HUDEP-2 (cell line): ENCODE data around the gene LRRN4CL.

Experiments
- DNase-seq, 76 experiments: peaks; one replicate each; lab custom pipeline; 2025; ENCODE audit not compliant: unreplicated experiment in 76 of 76; lab: John Stamatoyannopoulos, UW

Gene LRRN4CL

DNA sequence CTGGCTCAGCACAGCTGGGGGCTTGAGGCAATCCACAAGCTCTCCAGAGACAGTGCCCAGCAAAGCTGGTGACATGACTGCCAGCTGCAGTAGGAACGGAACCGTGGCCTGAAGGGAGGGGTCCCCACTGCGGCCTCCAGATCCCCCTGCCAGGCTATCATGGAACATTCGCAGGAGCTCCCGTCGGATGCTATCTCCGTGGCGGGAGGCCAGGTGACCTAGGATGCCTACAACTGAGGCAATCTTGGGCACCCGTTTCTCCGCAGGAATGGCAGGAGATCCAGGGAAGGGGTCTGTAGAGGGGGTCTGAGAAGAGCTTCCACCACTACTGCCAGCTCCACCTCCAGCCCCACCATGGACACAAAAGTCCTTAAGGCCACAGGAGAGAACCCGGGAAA is 40.4 kb downstream of the LRRN4CL start:
- DNase-seq, result no peak

DNA sequence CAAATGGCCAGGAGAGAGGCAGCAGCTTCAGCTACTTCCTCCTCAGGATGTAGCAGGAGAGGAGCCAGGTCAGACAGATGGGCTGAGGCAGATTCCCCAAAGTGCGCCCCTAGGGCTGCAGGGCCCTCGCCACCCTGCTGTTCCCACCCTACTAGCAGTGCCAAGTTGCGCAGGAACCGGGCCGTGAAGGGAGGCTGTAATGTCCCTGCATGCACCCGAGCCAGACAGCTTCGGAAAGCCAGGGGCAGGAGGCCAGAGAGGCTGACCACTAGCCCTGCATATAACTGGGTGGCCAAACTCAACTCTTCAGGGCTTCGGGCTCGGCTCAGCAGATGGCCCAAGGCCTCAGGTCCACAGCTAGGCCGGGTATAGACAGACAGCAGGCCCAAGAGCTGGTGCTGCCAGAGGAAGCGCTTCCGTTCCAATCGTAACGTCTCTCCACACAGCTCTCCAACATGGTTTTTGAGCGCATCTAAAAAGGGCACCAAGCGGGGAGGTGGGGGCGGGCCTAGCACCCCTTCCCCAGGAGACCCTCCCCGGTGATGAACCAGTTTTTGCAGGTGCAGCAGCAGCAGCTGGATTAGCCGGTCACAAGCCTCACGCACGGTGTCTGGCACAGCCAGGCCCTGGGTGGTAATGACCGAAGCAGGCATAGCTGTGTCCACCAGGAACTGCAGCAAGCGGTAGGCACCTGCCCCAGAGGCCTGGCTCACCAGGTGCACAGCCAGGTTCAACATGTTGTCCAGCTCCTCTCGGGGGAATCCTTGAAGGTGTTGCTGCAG is 41.0 kb downstream of the LRRN4CL start:
- DNase-seq, result no peak

DNA sequence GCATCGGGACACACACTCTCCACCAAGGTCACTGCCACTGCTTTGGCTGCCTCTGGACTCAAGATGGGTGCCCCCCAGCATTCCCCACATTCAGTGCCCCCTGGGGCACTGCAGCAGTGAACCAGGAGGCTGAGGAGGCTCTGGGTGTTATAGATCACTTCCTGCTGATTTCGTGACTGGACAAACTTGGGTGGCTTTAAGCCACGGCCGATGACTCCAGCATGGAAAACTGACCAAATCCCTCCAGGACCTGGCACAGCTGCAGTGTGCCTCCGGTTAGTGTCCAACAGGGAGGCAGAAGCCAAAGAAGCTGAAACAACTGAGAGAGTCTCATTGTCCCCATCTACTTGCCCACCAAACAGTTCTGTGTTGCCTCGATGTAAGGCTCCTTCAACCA is 41.7 kb downstream of the LRRN4CL start:
- DNase-seq, result no peak

DNA sequence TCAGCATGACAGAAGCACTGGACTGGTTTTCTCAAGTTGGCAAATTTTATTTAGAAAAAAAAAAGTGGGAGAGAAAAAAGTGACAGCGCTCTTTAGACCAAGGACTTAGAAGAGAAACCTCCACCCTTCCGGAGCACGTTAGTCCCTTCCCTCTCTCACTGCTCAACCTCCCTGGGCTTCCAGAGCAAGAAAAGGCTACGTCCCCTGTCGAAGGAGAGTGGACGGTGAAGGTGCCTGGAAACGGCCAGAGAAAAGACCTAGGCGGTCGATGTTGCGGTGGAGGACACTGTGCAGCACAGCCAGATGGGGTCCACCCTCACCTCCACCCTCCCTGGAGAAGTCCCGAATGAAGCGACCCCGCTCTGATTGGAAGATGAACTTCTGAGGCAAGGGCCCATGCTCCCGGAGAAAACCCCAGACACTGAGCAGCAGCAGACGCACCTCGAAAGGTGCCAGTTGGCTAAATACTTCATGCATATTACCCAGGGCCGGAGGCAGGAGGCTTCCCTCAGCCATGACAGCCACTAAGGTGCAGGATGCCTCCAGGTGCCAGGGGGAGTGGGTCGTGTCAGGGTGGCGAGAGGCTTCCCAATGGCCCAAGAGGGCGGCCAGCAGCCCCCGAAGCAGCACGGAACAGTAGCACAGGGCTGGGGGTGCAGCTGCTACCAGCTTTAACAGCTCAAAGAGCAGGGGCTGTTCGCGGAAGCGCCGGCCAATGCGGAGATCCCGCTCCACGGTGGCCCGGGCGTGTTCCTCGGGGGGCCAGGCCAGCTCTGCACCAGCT is 42.3 kb downstream of the LRRN4CL start:
- peak in 1 of 76 experiments; percentile 16 for DNase-seq

DNA sequence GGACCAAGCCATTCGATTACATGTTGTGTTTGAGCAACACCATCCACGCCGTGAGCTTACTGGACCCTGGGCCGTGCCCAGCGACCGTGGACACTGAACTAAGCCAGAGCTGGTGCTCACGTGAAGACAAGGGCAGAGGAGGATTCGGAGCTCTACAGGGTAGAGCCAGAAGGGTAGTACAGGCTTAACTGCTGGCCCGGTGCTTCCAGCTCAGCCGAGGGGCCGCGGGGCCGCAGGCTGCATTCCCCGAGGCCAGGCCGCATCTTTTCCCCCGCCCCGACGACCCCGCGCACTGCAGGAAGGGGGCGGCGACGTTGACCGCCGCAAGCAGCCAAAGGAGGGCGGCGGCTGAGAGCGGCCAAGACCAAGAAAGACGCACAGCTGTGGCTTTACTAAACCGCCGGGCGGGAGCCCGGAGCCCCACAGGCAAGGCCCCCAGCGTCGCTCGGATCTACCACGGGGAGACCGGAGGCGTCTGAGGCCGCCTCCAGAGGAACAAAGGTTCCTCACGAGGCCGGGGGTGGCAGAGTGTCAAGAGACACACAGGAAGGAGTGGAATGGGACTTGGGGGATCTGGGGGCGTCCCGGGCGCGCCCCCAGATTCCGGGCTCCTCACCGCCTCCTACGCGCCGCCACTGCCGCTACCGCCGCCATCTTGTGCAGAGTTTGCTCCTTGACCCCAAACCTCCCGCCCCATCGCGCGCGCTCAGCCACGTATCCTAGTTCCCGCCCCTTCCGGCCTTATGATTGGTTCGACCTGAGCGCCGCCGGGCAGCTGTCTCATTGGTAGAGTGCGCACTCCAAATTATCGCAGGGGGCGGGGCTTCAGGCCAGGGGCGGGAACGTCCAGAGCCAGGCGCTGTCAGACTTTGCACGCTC is 43.1 kb downstream of the LRRN4CL start, which contains the start of gene GANAB:
TSS of gene GANAB (minus strand) at position 668 of the 879 bp plus-strand sequence. CDS start at position 654, 14 bp downstream.
- DNase-seq, result peak in 74 of 76 experiments; percentile 81 to 99 (median 97)

DNA sequence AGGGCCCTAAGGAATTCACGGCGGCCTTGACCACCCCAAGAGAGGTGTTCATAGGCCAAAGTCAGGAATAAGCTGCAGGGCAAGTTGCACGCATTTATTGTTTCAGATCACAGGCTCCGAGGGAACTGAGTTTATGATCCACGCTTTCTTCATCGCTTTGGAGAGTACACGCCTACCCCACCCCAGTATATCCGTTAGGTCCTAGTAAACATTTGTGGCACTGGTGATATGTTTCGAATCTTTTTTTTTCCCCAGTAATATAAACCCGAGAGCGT is 43.7 kb downstream of the LRRN4CL start:
- no peak for DNase-seq

DNA sequence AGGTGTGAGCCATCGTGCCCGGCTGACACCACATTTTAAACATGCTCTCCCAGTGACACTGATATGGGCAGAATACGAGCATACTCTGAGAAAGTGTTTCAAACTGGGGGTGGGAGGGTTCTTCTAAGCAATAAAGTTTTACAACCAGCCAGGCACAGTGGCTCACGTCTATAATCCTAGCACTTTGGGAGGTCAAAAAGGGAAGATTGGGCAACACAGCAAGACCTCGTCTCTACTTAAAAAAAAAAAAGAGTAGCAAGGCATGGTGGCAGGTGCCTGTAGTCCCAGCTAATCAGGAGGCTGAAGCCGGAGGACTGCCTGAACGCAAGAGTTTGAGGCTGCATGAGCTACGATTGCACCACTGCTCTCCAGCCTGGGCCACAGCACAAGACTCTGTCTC is 45.1 kb downstream of the LRRN4CL start:
- no peak for DNase-seq
